DOHH2 (cell line): ENCODE results near the gene MYO1F.

Source experiments
- H3F3A ChIP-seq: fragments of 200-600 bp; sonication (generic), shearing (Covaris generic); 2 replicates; pipeline ENCODE4 v1.6.0; 2016; ENCODE audit warnings: antibody characterized with exemption, mild to moderate bottlenecking; ENCODE audit not compliant: control insufficient read depth, insufficient read depth
- H3K27ac ChIP-seq: fragments of 200-600 bp; sonication (generic); 2 replicates; pipeline ENCODE4 v1.5.1; 2014; ENCODE audit warnings: low read depth, mild to moderate bottlenecking, low read length, moderate library complexity
- H3K27me3 ChIP-seq: fragments of 200-600 bp; sonication (generic); 2 replicates; pipeline ENCODE4 v1.6.1; 2014; ENCODE audit warnings: mild to moderate bottlenecking, low read length, mixed read lengths; ENCODE audit not compliant: control insufficient read depth
- H3K36me3 ChIP-seq: fragments of 200-600 bp; sonication (generic); 2 replicates; pipeline ENCODE4 v1.6.1; 2014; ENCODE audit warnings: mild to moderate bottlenecking, low read length, moderate library complexity, mixed read lengths; ENCODE audit not compliant: control insufficient read depth
- H3K4me1 ChIP-seq: fragments of 200-600 bp; sonication (generic); 2 replicates; pipeline ENCODE4 v1.6.1; 2014; ENCODE audit warnings: mild to moderate bottlenecking, low read length, mixed read lengths; ENCODE audit not compliant: control insufficient read depth
- H3K4me2 ChIP-seq: fragments of 200-600 bp; sonication (generic); 2 replicates; pipeline ENCODE4 v1.6.0; 2014; ENCODE audit warnings: mild to moderate bottlenecking, low read length, moderate library complexity
- H3K4me3 ChIP-seq: fragments of 200-600 bp; sonication (generic); 2 replicates; pipeline ENCODE4 v1.5.1; 2014; ENCODE audit warnings: mild to moderate bottlenecking, low read length, mixed read lengths
- H3K79me2 ChIP-seq: fragments of 200-600 bp; sonication (generic); 2 replicates; pipeline ENCODE4 v1.6.1; 2014; ENCODE audit warnings: mild to moderate bottlenecking, low read length, mixed read lengths; ENCODE audit not compliant: control insufficient read depth
- H3K9me2 ChIP-seq: fragments of 200-600 bp; sonication (generic); replicated peaks from 2 replicates; pipeline ENCODE4 v1.6.1; 2014; ENCODE audit warnings: mild to moderate bottlenecking, low read length, mixed read lengths; ENCODE audit not compliant: control insufficient read depth
- H3K9me3 ChIP-seq: fragments of 200-600 bp; sonication (generic); 2 replicates; pipeline ENCODE4 v1.6.1; 2014; ENCODE audit warnings: antibody characterized with exemption, low read length, mixed read lengths; ENCODE audit not compliant: control insufficient read depth, insufficient read depth
- H4K20me1 ChIP-seq: fragments of 200-600 bp; sonication (generic); 2 replicates; pipeline ENCODE4 v1.6.0; 2014; ENCODE audit warnings: low read depth, mild to moderate bottlenecking, antibody characterized with exemption, low read length, moderate library complexity; ENCODE audit not compliant: control insufficient read depth, insufficient read depth
- CTCF ChIP-seq: fragments of 200-600 bp; sonication (generic); IDR thresholded peaks from one replicate; pipeline ENCODE4 v1.5.1; 2014; ENCODE audit warnings: antibody characterized with exemption, mild to moderate bottlenecking, low read depth, low read length; ENCODE audit not compliant: poor library complexity, severe bottlenecking
- EZH2phosphoT487 ChIP-seq: fragments of 200-600 bp; sonication (generic); IDR thresholded peaks from 2 replicates; pipeline ENCODE4 v1.6.1; 2017; ENCODE audit warnings: borderline replicate concordance, mild to moderate bottlenecking, antibody characterized with exemption, low read length, moderate library complexity, mixed read lengths

Gene MYO1F

GRCh38 chr19:8498295-8498694 is 78.9 kb downstream of the MYO1F start:
- Histone ChIP-seq H3K9me2 (no peaks in the 10 kb centered on the region), H4K20me1 (no peaks in the 10 kb centered on the region), H3K9me3 (no peaks in the 10 kb centered on the region), H3K4me3 (no peak overlapping the region), H3K27me3 (no peaks in the 10 kb centered on the region), H3K27ac (no peak overlapping the region), H3K79me2 (no peaks in the 10 kb centered on the region), H3K36me3 (no peaks in the 10 kb centered on the region), H3F3A (0 out of 2 replicates have a peak, but pooled peaks cover 2% of the 10 kb centered on the region), H3K4me2 (no peak overlapping the region), H3K4me1 (peaks cover 12% of the 10 kb centered on the region)
- TF ChIP-seq EZH2phosphoT487 (no peak), CTCF (no peak)

- Histone ChIP-seq H3K4me1 (peaks cover 8% of the 10 kb centered on the region), H3K79me2 (no peaks in the 10 kb centered on the region), H3K9me3 (no peaks in the 10 kb centered on the region), H3K27me3 (no peaks in the 10 kb centered on the region), H4K20me1 (no peaks in the 10 kb centered on the region; the same call in 1 of the 2 replicates), H3K4me3 (no peak overlapping the region), H3K36me3 (peaks cover 6% of the 10 kb centered on the region; the same call in 1 of the 2 replicates), H3K27ac (no peak overlapping the region), H3K9me2 (no peaks in the 10 kb centered on the region), H3F3A (peaks cover 4% of the 10 kb centered on the region; the same call in 1 of the 2 replicates), H3K4me2 (peak overlapping the region; percentile 32; the same call in 1 of the 2 replicates)
- TF ChIP-seq EZH2phosphoT487 (no peak), CTCF (no peak)
Measured at GRCh38 chr19:8494158-8494557, 83.1 kb downstream of the MYO1F start.

GRCh38 chr19:8491574-8491973 is 85.7 kb downstream of the MYO1F start:
- no peak overlapping the region for H3K27ac ChIP-seq
- H3K36me3 ChIP-seq: peaks cover 28% of the 10 kb centered on the region
- H3K4me1 ChIP-seq: peaks cover 8% of the 10 kb centered on the region
- no peaks in the 10 kb centered on the region for H3K79me2 ChIP-seq
- no peaks in the 10 kb centered on the region for H3K9me3 ChIP-seq
- no peak for TF ChIP-seq CTCF
- no peak for TF ChIP-seq EZH2phosphoT487
- no peak overlapping the region for H3K4me3 ChIP-seq
- H3K4me2 ChIP-seq: no peak overlapping the region
- peaks cover 4% of the 10 kb centered on the region; the same call in 1 of the 2 replicates for H3F3A ChIP-seq
- H4K20me1 ChIP-seq: peaks cover 5% of the 10 kb centered on the region; the same call in 1 of the 2 replicates
- no peaks in the 10 kb centered on the region for H3K27me3 ChIP-seq
- H3K9me2 ChIP-seq: no peaks in the 10 kb centered on the region
